Left ventricle myocardium inferior (tissue), 1 donor: ENCODE measurements around the gene MANSC1. TPM values are rescaled to one million over a fixed set of nuclear protein-coding genes. Genes with fewer than 3 reads are reported as not detected.

Experiments used
- DNase-seq: peaks from one replicate; pipeline ENCODE4 v3.0.0-alpha.2; 2020
- H3K27ac ChIP-seq: fragments of 200-600 bp; replicated peaks from 2 replicates; pipeline ENCODE4 v1.8.0; 2021
- H3K27me3 ChIP-seq: fragments of 200-600 bp; 2 replicates; pipeline ENCODE4 v1.8.0; 2021; ENCODE audit warnings: low read depth
- H3K36me3 ChIP-seq: fragments of 200-600 bp; 2 replicates; pipeline ENCODE4 v1.8.0; 2021
- H3K4me1 ChIP-seq: fragments of 200-600 bp; 2 replicates; pipeline ENCODE4 v1.8.0; 2021
- H3K4me3 ChIP-seq: fragments of 200-600 bp; 2 replicates; pipeline ENCODE4 v1.8.0; 2021; ENCODE audit warnings: mild to moderate bottlenecking, moderate library complexity
- H3K9me3 ChIP-seq: fragments of 200-600 bp; replicated peaks from 2 replicates; pipeline ENCODE4 v1.8.0; 2021
- intact Hi-C: fragments of 100-400 bp; cut with micrococcal nuclease; formaldehyde crosslinking; loops from one replicate; pipeline ENCODE4 v1.11.0; 2022
- long read RNA-seq: library from polyadenylated mRNA; unstranded; transcript quantifications from one replicate; pipeline ENCODE4 v2.0.0, GENCODE V29; 2021
- total RNA-seq: library from RNA; stranded (reverse); fragmentation: NEBNext Ultra II Directional; extraction: Animal tissue kit (Norgen Biotek cat#: 25700); gene quantifications from one replicate; pipeline ENCODE4 v1.2.1, GENCODE V29; 2021
- TF ChIP-seq, protein P1 (sequence below): fragments of 200-600 bp; IDR thresholded peaks from 2 replicates; pipeline ENCODE4 v1.8.0; 2021; ENCODE audit warnings: antibody characterized with exemption, mild to moderate bottlenecking, borderline replicate concordance
- donor health status: DM: no; HTN: yes; CAD: no; lungs with severe emphysema.

MANSC1 gene
- total RNA-seq = 8.7 TPM
- long read RNA-seq, full-length matches to known transcripts = 6 of 6 reads
- long read RNA-seq, partial matches to known transcripts = 0 of 6 reads
- long read RNA-seq, other reads (novel, unspliced or antisense) = 0 of 6 reads

DNA sequence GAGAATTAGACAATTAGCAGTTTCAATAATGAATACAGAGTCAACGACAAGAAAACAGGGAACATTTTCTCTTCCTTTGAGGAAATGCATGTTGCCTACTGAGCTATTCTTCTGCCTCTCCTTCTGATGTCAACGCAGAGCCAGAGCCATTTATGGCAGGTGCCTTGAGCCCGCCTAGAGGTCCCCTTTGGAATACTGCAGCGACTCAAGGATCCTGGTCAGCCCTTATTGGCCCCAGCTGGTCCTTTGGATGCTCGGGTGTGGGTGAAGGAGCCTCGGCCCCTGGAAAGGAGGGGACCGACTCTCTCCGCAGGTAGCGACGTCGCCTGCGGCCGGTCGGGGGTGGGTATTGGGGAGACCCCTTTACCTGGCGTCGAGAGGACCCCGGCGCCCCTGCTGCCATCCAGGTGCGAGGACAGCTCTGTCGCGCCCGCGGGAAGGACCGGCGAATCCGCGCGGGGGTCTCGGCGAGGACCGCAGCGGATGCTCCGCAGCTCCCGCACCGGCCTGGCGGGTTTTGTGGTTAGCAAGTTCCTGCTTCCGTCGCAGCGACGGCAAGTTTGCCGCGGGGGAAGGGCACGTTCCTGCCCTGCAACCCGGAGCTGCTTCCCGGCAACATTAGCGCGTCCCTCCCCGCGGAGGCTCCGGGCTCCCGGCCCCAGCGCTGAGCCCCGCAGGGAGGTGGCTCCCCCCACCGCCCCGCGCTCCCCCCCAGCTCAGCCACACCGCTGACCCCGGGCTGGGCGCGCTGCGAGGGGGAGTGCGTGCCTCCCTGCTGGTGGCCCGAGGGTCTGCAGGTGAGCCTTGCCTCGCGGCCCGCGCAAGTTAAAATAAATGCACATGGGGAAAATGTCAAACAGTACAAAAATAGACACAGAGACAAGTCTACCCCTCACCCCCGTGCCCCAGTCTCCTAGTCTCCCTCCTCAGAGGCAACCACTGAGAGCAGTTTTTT lies at the start of gene MANSC1:
MANSC1 (minus strand) TSS at position 532 of the 955 bp plus-strand sequence. CDS start 6,928 bp downstream, outside the sequence.
- H3K4me3 ChIP-seq = peak within 1 kb of the TSS; percentile 95
- TF ChIP-seq, protein P1, sequence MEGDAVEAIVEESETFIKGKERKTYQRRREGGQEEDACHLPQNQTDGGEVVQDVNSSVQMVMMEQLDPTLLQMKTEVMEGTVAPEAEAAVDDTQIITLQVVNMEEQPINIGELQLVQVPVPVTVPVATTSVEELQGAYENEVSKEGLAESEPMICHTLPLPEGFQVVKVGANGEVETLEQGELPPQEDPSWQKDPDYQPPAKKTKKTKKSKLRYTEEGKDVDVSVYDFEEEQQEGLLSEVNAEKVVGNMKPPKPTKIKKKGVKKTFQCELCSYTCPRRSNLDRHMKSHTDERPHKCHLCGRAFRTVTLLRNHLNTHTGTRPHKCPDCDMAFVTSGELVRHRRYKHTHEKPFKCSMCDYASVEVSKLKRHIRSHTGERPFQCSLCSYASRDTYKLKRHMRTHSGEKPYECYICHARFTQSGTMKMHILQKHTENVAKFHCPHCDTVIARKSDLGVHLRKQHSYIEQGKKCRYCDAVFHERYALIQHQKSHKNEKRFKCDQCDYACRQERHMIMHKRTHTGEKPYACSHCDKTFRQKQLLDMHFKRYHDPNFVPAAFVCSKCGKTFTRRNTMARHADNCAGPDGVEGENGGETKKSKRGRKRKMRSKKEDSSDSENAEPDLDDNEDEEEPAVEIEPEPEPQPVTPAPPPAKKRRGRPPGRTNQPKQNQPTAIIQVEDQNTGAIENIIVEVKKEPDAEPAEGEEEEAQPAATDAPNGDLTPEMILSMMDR = peak; percentile 61
- H3K4me1 ChIP-seq = peaks cover 19% of the 10 kb centered on the region
- H3K27me3 ChIP-seq = no peaks in the 10 kb centered on the region
- no peaks in the 10 kb centered on the region for H3K36me3 ChIP-seq
- no peaks in the 10 kb centered on the region for H3K9me3 ChIP-seq
- peak within 1 kb of the TSS; percentile 83 for H3K27ac ChIP-seq
- DNase-seq = peak; percentile 67
- intact Hi-C loops = no loop called here

DNA sequence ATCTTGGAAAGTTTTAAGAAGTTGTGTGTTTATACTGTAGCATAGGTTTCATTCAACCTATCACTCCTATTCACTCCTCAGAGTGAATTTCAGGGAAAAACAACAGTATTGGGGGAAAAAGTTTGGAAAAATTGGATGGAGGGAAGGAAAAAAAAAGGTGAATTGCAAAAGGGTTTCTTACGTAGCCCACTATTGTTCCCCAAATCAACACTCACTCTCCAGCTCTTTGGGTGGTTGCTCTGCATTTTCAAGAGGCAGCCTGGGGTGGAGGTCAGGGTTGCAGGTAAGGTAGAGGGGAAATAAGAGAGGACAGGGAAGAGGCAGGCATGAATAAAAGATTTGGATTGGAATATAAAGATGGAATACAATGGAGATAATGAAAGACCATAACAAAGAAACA lies 49.1 kb upstream of the MANSC1 start:
- DNase-seq = no peak
- Histone ChIP-seq H3K27ac (peak overlapping the region; percentile 69), H3K36me3 (no peaks in the 10 kb centered on the region), H3K4me1 (peaks cover 47% of the 10 kb centered on the region), H3K9me3 (no peaks in the 10 kb centered on the region), H3K4me3 (no peak overlapping the region), H3K27me3 (no peaks in the 10 kb centered on the region)
- TF ChIP-seq, protein P1 = no peak
- intact Hi-C loops = no loop called here

DNA sequence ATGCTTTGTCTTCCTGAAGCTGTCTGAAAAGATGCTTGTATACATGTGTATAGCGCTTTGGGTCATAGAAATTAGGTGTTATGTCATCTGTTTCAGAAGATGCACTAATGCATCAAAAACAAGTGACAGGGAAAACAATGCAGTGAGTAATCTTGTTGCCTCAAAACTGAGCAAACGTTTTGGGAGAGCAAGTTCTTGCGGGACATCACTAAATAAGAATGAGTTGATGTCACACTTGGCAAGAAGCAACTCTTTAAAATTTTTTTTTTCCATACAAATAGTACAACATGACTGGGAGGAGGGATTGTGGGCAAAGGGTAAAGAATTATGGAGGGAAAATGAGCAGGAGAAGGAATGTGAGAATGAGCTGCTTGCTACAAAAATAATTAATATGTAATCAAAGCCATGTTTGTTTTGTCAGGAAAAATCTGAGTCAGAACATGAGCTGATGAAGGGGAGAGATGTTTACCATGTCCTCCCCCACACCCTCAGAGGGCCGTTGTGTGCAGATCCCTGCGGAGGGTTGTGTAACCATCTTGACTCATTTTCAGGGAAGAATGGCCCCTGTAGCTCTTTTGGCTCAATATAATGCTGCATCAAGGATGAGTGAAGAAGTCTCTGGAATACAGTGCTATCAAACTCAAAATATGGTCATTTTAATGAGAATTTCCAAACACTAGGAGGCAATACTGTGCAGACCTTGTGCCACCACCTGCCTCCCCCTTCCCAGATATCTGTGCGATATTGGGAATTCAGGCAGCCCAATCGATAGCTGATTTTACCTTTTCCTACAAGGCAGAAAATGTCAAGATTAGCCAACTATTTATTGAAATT lies 48.2 kb upstream of the MANSC1 start:
- peaks cover 38% of the 10 kb centered on the region for H3K4me1 ChIP-seq
- H3K36me3 ChIP-seq = no peaks in the 10 kb centered on the region
- TF ChIP-seq, protein P1 = peak; percentile 26
- no peaks in the 10 kb centered on the region for H3K27me3 ChIP-seq
- intact Hi-C loops = no loop called here
- H3K27ac ChIP-seq = peak overlapping the region; percentile 69
- no peak overlapping the region for H3K4me3 ChIP-seq
- H3K9me3 ChIP-seq = no peaks in the 10 kb centered on the region
- DNase-seq = peak; percentile 45

DNA sequence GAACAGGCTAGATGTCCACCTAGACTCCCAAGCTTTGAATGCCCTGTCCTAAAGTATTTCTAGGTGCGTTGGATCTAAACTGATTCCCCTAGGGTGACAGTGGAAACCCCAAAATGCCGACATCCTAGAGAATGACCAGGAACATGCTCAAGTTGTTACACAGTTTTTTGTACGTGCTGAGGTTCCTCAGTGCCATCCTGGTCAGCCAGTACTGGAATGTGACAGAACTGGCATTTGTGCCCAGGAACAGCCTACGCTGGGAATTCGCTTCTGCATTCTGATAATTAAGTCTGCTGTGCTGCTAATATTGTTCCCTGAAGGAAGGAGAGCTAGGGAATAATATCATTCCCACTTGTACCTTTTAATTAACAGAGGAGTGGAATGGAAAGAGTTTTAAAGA lies 47.1 kb upstream of the MANSC1 start:
- Histone ChIP-seq H3K4me1 (peaks cover 35% of the 10 kb centered on the region), H3K27ac (peak overlapping the region; percentile 69), H3K27me3 (no peaks in the 10 kb centered on the region), H3K9me3 (no peaks in the 10 kb centered on the region), H3K36me3 (no peaks in the 10 kb centered on the region), H3K4me3 (no peak overlapping the region)
- intact Hi-C loops = no loop called here
- TF ChIP-seq, protein P1 = no peak
- DNase-seq = no peak

DNA sequence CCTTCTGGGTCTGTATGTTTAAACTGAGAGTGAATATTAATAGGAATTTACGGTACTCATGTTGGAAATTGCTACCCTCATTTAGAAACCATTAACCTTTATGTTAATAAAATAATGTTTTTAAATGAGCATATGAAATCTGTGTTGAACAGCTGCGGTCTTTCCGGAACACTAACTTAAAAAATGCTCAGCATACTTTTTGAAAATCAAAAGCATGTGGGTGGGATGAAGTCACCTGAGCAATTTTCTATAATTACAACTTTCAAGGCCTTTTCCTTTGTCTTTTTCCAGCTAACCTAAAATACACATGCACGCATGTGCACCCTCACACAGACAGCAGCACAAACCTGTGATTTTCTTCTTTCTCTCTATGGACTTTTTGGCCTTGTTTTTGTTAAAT lies 46.7 kb upstream of the MANSC1 start:
- Histone ChIP-seq H3K9me3 (no peaks in the 10 kb centered on the region), H3K27ac (peak overlapping the region; percentile 69), H3K4me1 (peaks cover 35% of the 10 kb centered on the region), H3K27me3 (no peaks in the 10 kb centered on the region), H3K4me3 (no peak overlapping the region), H3K36me3 (no peaks in the 10 kb centered on the region)
- intact Hi-C loops = no loop called here
- TF ChIP-seq, protein P1 = no peak
- DNase-seq = no peak
